SK-N-SH (cell line): Measurements from ENCODE around the gene ATP7B.

Experiments
- CTCF ChIP-seq: fragments of 200-600 bp; sonication (generic); IDR thresholded peaks from 2 replicates; pipeline ENCODE4 v1.6.1; 2017; ENCODE audit warnings: antibody characterized with exemption, mild to moderate bottlenecking, moderate library complexity
- EP300 ChIP-seq, 2 experiments: IDR thresholded peaks; 2 replicates each; pipeline versions ENCODE4 v1.4.0 to v1.6.1; 2012; ENCODE audit warnings: borderline replicate concordance in 1 of 2, low read depth in 1 of 2, low read length in 1 of 2
- FOXJ3 ChIP-seq: sonication (generic); formaldehyde crosslinking; IDR thresholded peaks from 2 replicates; pipeline ENCODE4 v1.5.1; 2020; ENCODE audit warnings: mild to moderate bottlenecking, missing genetic modification reagents
- MAX ChIP-seq: IDR thresholded peaks from 2 replicates; pipeline ENCODE4 v1.4.0; 2012; ENCODE audit warnings: low read depth
- POLR2AphosphoS5 ChIP-seq: IDR thresholded peaks from 2 replicates; pipeline ENCODE4 v1.6.1; 2012; ENCODE audit warnings: low read depth, low read length
- RCOR1 ChIP-seq: fragments of 150-350 bp; IDR thresholded peaks from 2 replicates; pipeline ENCODE4 v1.6.1; 2017; ENCODE audit warnings: antibody characterized with exemption, low read length
- RFX5 ChIP-seq: IDR thresholded peaks from 2 replicates; pipeline ENCODE4 v1.6.1; 2012; ENCODE audit warnings: mild to moderate bottlenecking, improper control_type of control experiment, low read length
- SIN3A ChIP-seq: IDR thresholded peaks from 2 replicates; pipeline ENCODE4 v1.6.1; 2012; ENCODE audit warnings: low read depth, mild to moderate bottlenecking, low read length, moderate library complexity, borderline replicate concordance
- YY1 ChIP-seq: IDR thresholded peaks from 2 replicates; pipeline ENCODE4 v1.4.0; 2012; ENCODE audit warnings: low read depth, mild to moderate bottlenecking

GRCh38 chr13:51978796-51979556 lies 32.3 kb downstream of the ATP7B start:
- no peak for TF ChIP-seq MAX
- no peak for TF ChIP-seq POLR2AphosphoS5
- TF ChIP-seq RFX5, result no peak
- TF ChIP-seq CTCF, result no peak
- TF ChIP-seq EP300 (IDR thresholded peaks at IDR 0.05; ENCODE audit: borderline replicate concordance in 1 of 2, low read depth in 1 of 2, low read length in 1 of 2), result no peak
- no peak for TF ChIP-seq FOXJ3 (CRISPR knock-in tag)
- TF ChIP-seq YY1, result no peak
- TF ChIP-seq RCOR1, result no peak
- TF ChIP-seq SIN3A, result no peak
